Suprapubic skin (tissue), 4 donors: ENCODE results near the gene NOTCH4.
"Not testable (repeated sequence)": the region's sequence is repeated elsewhere in the genome, so short reads cannot be mapped to it uniquely, and the experiment has no call there.

Source experiments
- EP300 ChIP-seq: sonication (generic); formaldehyde crosslinking; IDR thresholded peaks from one replicate; pipeline ENCODE4 v1.6.1; 2017; ENCODE audit warnings: antibody characterized with exemption
- POLR2A ChIP-seq, 2 donors: fragments of 450-650 bp; IDR thresholded peaks; one replicate each; pipeline ENCODE4 v1.6.1; 2017; ENCODE audit warnings: antibody characterized with exemption in 2 of 2, mild to moderate bottlenecking in 2 of 2, moderate library complexity in 2 of 2
- POLR2AphosphoS5 ChIP-seq, 3 donors: sonication (generic); formaldehyde crosslinking; IDR thresholded peaks; one replicate each; pipeline ENCODE4 v1.6.1; 2017; ENCODE audit warnings: antibody characterized with exemption in 3 of 3
- TF ChIP-seq, protein P1 (sequence below), 2 donors: fragments of 200-600 bp in 1 of 2; fragments of 450-650 bp in 1 of 2; sonication (generic) in 1 of 2; IDR thresholded peaks; one replicate each; pipeline ENCODE4 v1.5.1; 2016 to 2019; ENCODE audit warnings: antibody characterized with exemption in 2 of 2, mild to moderate bottlenecking in 1 of 2, moderate library complexity in 1 of 2

GRCh38 chr6:32187725-32188380, 36.0 kb downstream of the NOTCH4 start:
- not testable (repeated sequence) for TF ChIP-seq EP300; POLR2AphosphoS5 (IDR thresholded peaks at IDR 0.05); POLR2A (IDR thresholded peaks at IDR 0.05)
- TF ChIP-seq, protein P1, sequence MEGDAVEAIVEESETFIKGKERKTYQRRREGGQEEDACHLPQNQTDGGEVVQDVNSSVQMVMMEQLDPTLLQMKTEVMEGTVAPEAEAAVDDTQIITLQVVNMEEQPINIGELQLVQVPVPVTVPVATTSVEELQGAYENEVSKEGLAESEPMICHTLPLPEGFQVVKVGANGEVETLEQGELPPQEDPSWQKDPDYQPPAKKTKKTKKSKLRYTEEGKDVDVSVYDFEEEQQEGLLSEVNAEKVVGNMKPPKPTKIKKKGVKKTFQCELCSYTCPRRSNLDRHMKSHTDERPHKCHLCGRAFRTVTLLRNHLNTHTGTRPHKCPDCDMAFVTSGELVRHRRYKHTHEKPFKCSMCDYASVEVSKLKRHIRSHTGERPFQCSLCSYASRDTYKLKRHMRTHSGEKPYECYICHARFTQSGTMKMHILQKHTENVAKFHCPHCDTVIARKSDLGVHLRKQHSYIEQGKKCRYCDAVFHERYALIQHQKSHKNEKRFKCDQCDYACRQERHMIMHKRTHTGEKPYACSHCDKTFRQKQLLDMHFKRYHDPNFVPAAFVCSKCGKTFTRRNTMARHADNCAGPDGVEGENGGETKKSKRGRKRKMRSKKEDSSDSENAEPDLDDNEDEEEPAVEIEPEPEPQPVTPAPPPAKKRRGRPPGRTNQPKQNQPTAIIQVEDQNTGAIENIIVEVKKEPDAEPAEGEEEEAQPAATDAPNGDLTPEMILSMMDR (IDR thresholded peaks at IDR 0.05) = not testable (repeated sequence)
